ENCODE results near the gene KIF11.

The KIF11 gene

GRCh38 chr10:92689663-92690210 is 96.8 kb downstream of the KIF11 start, which contains the start of gene HHEX:
HHEX (plus strand) TSS chr10:92689955; CDS start chr10:92689987, 32 bp downstream.
- peak within 1 kb of the TSS; percentile 80 for H3K4me3 ChIP-seq (replicated peaks; ENCODE audit: low read depth, low read length)
- TF ChIP-seq, protein P1, sequence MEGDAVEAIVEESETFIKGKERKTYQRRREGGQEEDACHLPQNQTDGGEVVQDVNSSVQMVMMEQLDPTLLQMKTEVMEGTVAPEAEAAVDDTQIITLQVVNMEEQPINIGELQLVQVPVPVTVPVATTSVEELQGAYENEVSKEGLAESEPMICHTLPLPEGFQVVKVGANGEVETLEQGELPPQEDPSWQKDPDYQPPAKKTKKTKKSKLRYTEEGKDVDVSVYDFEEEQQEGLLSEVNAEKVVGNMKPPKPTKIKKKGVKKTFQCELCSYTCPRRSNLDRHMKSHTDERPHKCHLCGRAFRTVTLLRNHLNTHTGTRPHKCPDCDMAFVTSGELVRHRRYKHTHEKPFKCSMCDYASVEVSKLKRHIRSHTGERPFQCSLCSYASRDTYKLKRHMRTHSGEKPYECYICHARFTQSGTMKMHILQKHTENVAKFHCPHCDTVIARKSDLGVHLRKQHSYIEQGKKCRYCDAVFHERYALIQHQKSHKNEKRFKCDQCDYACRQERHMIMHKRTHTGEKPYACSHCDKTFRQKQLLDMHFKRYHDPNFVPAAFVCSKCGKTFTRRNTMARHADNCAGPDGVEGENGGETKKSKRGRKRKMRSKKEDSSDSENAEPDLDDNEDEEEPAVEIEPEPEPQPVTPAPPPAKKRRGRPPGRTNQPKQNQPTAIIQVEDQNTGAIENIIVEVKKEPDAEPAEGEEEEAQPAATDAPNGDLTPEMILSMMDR (IDR thresholded peaks at IDR 0.05; ENCODE audit: low read depth, low read length, missing control alignments) = no peak
- DNase-seq (ENCODE audit: extremely low read depth, low read depth) = no peak

DNA sequence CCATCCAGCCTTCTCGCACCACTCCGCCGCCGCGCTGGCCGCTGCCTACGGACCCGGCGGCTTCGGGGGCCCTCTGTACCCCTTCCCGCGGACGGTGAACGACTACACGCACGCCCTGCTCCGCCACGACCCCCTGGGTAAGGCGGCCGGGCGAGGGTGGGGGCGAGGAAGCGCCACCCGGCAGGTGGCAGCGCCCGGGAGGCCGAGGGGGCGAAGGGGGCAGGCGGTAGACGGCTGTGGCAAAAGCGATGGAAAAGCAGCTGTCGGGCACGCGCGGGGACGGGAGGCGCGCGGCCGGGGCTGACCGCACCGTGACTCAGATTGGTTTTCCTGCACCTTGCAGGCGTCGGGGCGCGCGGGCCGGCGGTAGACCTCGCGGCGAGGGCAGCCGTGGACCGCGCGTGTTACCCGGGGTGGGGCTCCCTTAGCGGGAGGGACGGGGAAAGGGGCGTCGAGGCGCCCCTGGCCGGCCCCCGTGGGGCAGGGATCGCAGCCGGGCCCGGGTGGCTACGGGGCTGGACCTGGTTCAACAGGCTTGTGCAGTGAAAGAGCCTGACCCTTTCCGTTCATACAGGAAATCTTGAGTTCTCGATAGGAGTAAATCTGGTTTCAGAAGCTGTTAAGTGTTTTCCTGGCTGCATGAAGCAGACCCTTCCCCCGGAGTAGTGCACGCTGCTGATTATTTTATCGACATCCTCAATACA is 97.4 kb downstream of the KIF11 start:
- TF ChIP-seq, protein P1 (IDR thresholded peaks at IDR 0.05; ENCODE audit: low read depth, low read length, missing control alignments) = no peak
- H3K4me3 ChIP-seq (replicated peaks; ENCODE audit: low read depth, low read length) = peak overlapping the region; percentile 80
- DNase-seq (ENCODE audit: extremely low read depth, low read depth) = no peak

DNA sequence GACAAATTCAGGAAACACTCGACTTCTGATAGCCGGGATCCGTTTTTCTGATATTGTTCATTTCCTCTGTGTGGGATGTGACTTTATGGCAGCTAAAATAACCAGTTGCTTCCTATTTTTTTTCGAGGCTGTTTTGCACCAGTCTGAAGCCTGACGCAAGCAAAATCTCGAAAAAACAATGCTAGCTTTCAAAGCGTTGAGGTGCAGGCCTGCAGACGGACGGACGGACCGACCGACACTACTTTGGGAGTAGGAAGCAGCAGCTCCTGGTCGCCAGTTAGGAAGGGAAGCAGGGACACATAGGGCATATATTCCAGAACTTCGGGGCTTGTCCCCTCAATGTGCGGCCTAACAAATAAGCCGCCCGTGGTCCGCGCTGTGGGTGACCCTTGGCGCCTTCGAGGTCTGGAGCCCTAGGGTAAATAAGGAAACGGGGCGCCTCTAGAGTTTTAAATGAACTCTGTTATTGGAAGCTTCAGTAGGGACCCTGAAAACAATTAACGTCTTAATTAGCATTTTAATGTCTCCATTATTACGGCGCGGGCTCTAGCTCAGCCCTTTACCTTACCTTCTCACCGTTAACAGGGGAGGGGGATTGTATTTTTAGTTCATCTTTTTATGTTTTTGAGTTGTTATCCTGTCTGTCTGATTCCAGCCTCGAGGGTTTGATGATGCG is 98.1 kb downstream of the KIF11 start:
- TF ChIP-seq, protein P1 (IDR thresholded peaks at IDR 0.05; ENCODE audit: low read depth, low read length, missing control alignments) = no peak
- peak overlapping the region; percentile 80 for H3K4me3 ChIP-seq (replicated peaks; ENCODE audit: low read depth, low read length)
- DNase-seq (ENCODE audit: extremely low read depth, low read depth) = no peak

GRCh38 chr10:92691591-92692079 is 98.7 kb downstream of the KIF11 start:
- no peak for DNase-seq (ENCODE audit: extremely low read depth, low read depth)
- TF ChIP-seq, protein P1 (IDR thresholded peaks at IDR 0.05; ENCODE audit: low read depth, low read length, missing control alignments) = no peak
- H3K4me3 ChIP-seq (replicated peaks; ENCODE audit: low read depth, low read length) = peak overlapping the region; percentile 80

GRCh38 chr10:92692080-92692671 is 99.2 kb downstream of the KIF11 start:
- DNase-seq (ENCODE audit: extremely low read depth, low read depth) = no peak
- TF ChIP-seq, protein P1 (IDR thresholded peaks at IDR 0.05; ENCODE audit: low read depth, low read length, missing control alignments) = no peak
- peak overlapping the region; percentile 80 for H3K4me3 ChIP-seq (replicated peaks; ENCODE audit: low read depth, low read length)

DNA sequence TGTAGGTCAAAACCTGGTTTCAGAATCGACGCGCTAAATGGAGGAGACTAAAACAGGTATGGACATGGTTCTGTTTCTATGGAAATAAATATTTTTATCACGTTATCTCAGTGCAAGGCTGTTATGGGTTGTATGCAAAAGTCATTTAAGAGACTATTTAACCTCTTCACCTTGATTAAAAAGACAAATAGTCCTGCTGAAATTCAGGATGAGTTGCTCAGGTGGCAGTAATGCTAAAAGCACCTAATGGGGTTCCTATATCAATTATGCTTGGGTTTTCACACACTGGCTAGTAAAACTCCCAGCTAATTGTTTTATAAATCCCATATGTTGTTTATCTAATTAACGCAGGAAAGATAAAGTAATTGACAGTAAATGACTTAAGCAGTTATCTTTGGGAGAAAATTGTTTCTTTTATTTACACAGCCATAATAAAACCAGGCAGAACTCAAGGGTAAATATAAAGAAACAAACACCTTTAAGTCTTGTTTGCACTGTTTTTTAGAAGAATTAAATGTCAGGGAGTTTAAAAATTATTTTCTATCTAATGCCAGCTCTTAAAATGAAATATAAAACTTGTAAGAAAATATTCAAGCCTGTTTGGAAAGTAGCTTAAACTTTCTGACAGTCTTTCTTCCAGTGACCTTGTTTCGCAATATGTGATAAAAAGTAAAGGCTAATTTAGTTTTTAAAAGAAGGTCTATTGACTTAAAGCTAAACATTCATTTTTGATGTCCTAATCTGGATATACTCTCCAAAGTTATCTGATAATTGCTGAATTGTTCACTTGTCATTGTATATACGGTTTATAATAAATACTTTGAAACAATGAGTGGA is 100.0 kb downstream of the KIF11 start:
- TF ChIP-seq, protein P1 (IDR thresholded peaks at IDR 0.05; ENCODE audit: low read depth, low read length, missing control alignments) = no peak
- DNase-seq (ENCODE audit: extremely low read depth, low read depth) = no peak
- peak overlapping the region; percentile 80 for H3K4me3 ChIP-seq (replicated peaks; ENCODE audit: low read depth, low read length)
